KMS-11 (cell line): Measurements from ENCODE around the gene TOX2.

Experiments
- H2AFZ ChIP-seq: fragments of 200-600 bp; sonication (generic); 2 replicates; pipeline ENCODE4 v1.6.1; 2016; ENCODE audit warnings: antibody characterized with exemption, mixed run types, low read depth
- H3K27ac ChIP-seq: fragments of 200-600 bp; sonication (generic); 2 replicates; pipeline ENCODE4 v1.6.1; 2016; ENCODE audit warnings: mild to moderate bottlenecking, mixed run types
- H3K27me3 ChIP-seq: fragments of 200-600 bp; sonication (generic); 2 replicates; pipeline ENCODE4 v1.6.1; 2017; ENCODE audit warnings: mild to moderate bottlenecking, low read depth, mixed run types, moderate library complexity; ENCODE audit not compliant: insufficient read depth
- H3K36me3 ChIP-seq: fragments of 200-600 bp; sonication (generic); 2 replicates; pipeline ENCODE4 v1.6.1; 2017; ENCODE audit warnings: mild to moderate bottlenecking, mixed run types; ENCODE audit not compliant: insufficient read depth
- H3K4me1 ChIP-seq: fragments of 200-600 bp; sonication (generic); 2 replicates; pipeline ENCODE4 v1.6.1; 2016; ENCODE audit warnings: mild to moderate bottlenecking, low read depth, mixed run types; ENCODE audit not compliant: poor library complexity, severe bottlenecking
- H3K4me2 ChIP-seq: fragments of 200-600 bp; sonication (generic); 2 replicates; pipeline ENCODE4 v1.7.0; 2016; ENCODE audit warnings: mild to moderate bottlenecking, mixed run types
- H3K4me3 ChIP-seq: fragments of 200-600 bp; sonication (generic); IDR thresholded peaks from 2 replicates; pipeline ENCODE4 v1.6.1; 2017; ENCODE audit warnings: low read depth, low read length, mixed read lengths; ENCODE audit not compliant: insufficient read depth
- H3K79me2 ChIP-seq: fragments of 200-600 bp; sonication (generic); 2 replicates; pipeline ENCODE4 v1.6.1; 2016; ENCODE audit warnings: low read depth, mixed run types; ENCODE audit not compliant: insufficient read depth
- H3K9ac ChIP-seq: fragments of 200-600 bp; sonication (generic); 2 replicates; pipeline ENCODE4 v1.6.1; 2016; ENCODE audit warnings: mild to moderate bottlenecking, mixed run types
- H4K20me1 ChIP-seq: fragments of 200-600 bp; sonication (generic); 2 replicates; pipeline ENCODE4 v1.6.1; 2016; ENCODE audit warnings: mild to moderate bottlenecking, mixed run types; ENCODE audit not compliant: insufficient read depth
- CTCF ChIP-seq: fragments of 200-600 bp; sonication (generic); conservative IDR thresholded peaks from 2 replicates; pipeline ENCODE4 v1.6.1; 2017; ENCODE audit warnings: low read depth, mild to moderate bottlenecking, antibody characterized with exemption, low read length, moderate library complexity, mixed read lengths

TOX2 gene

GRCh38 chr20:44075950-44076232 is 161.2 kb downstream of the TOX2 start:
- TF ChIP-seq CTCF, result no peak

GRCh38 chr20:44079291-44079690 is 164.6 kb downstream of the TOX2 start:
- H3K4me2 ChIP-seq, result peak overlapping the region; percentile 69; the same call in 1 of the 2 replicates
- no peak overlapping the region for H2AFZ ChIP-seq

More at GRCh38 chr20:44075950-44076232, 161.2 kb downstream of the TOX2 start:
- Histone ChIP-seq H4K20me1 (no peaks in the 10 kb centered on the region), H3K4me3 (no peak overlapping the region), H3K27me3 (no peaks in the 10 kb centered on the region), H3K4me2 (no peak overlapping the region), H3K36me3 (no peaks in the 10 kb centered on the region), H3K4me1 (peaks cover 59% of the 10 kb centered on the region), H3K27ac (no peak overlapping the region), H3K79me2 (no peaks in the 10 kb centered on the region), H3K9ac (no peak overlapping the region), H2AFZ (no peak overlapping the region)

GRCh38 chr20:44080064-44080463 is 165.4 kb downstream of the TOX2 start:
- Histone ChIP-seq H3K36me3 (no peaks in the 10 kb centered on the region), H3K4me1 (peaks cover 41% of the 10 kb centered on the region), H4K20me1 (no peaks in the 10 kb centered on the region), H3K9ac (peak overlapping the region; percentile 43), H2AFZ (peak overlapping the region; percentile 50), H3K4me3 (no peak overlapping the region), H3K79me2 (no peaks in the 10 kb centered on the region), H3K27ac (peak overlapping the region; percentile 75), H3K4me2 (peak overlapping the region; percentile 69), H3K27me3 (no peaks in the 10 kb centered on the region)
- TF ChIP-seq CTCF, result no peak

More at GRCh38 chr20:44079291-44079690, 164.6 kb downstream of the TOX2 start:
- Histone ChIP-seq H3K4me3 (no peak overlapping the region), H3K27me3 (no peaks in the 10 kb centered on the region), H4K20me1 (no peaks in the 10 kb centered on the region), H3K4me1 (peaks cover 41% of the 10 kb centered on the region), H3K36me3 (no peaks in the 10 kb centered on the region), H3K27ac (peak overlapping the region; percentile 75), H3K9ac (peak overlapping the region; percentile 43; the same call in 1 of the 2 replicates), H3K79me2 (no peaks in the 10 kb centered on the region)
- TF ChIP-seq CTCF, result no peak

GRCh38 chr20:44080646-44081267 is 166.1 kb downstream of the TOX2 start:
- Histone ChIP-seq H3K9ac (peak overlapping the region; percentile 43), H2AFZ (peak overlapping the region; percentile 50), H3K4me3 (no peak overlapping the region), H3K27ac (peak overlapping the region; percentile 75), H3K36me3 (no peaks in the 10 kb centered on the region), H3K79me2 (no peaks in the 10 kb centered on the region), H3K4me1 (peaks cover 41% of the 10 kb centered on the region), H4K20me1 (no peaks in the 10 kb centered on the region), H3K27me3 (no peaks in the 10 kb centered on the region), H3K4me2 (peak overlapping the region; percentile 69)
- TF ChIP-seq CTCF, result peak; percentile 100
